Activated T-helper 17 cell treated with anti-CD3 and anti-CD28 coated beads, Interleukin-2, amount 50 U/mL, for 72 hours (primary cell): Measurements from ENCODE around the gene ZNF473. TPM values are rescaled to one million over a fixed set of nuclear protein-coding genes. Genes with fewer than 3 reads are reported as not detected.
A peak's percentile ranks its signal among the peaks of the same experiment; 100 is the strongest.
"Not testable (repeated sequence)": the region's sequence is repeated elsewhere in the genome, so short reads cannot be mapped to it uniquely, and the experiment has no call there.

Experiments used
- ATAC-seq: fragments of 150-1000 bp; cut with Tn5 transposase; replicated peaks from 2 replicates; pipeline ENCODE4 v1.10.0; 2021; ENCODE audit warnings: mild to moderate bottlenecking, moderate library complexity
- H3K27ac Mint-ChIP-seq: one replicate; pipeline ENCODE4 v1.8.0; 2022; ENCODE audit warnings: mixed read lengths
- H3K27me3 Mint-ChIP-seq: one replicate; pipeline ENCODE4 v1.8.0; 2022; ENCODE audit warnings: mixed read lengths
- H3K36me3 Mint-ChIP-seq: one replicate; pipeline ENCODE4 v1.8.0; 2022; ENCODE audit warnings: low read depth, mild to moderate bottlenecking, mixed read lengths
- H3K4me1 Mint-ChIP-seq: one replicate; pipeline ENCODE4 v1.8.0; 2022; ENCODE audit warnings: mixed read lengths
- H3K4me3 Mint-ChIP-seq: one replicate; pipeline ENCODE4 v1.8.0; 2022; ENCODE audit warnings: mild to moderate bottlenecking, mixed read lengths
- H3K9me3 Mint-ChIP-seq: one replicate; pipeline ENCODE4 v1.8.0; 2022; ENCODE audit warnings: mixed read lengths
- total RNA-seq, 2 donors: library from RNA; stranded (reverse); gene quantifications; one replicate each; pipeline ENCODE4 v1.2.3, GENCODE V29; 2022

ZNF473 gene
- total RNA-seq, 2 donors from 2014 or later: 11.1 to 12.4 TPM

- H3K4me1 Mint-ChIP-seq: peaks cover 10% of the 10 kb centered on the region
- peak overlapping the region; percentile 85 for H3K4me3 Mint-ChIP-seq
- H3K27me3 Mint-ChIP-seq: no peaks in the 10 kb centered on the region
- peaks cover 32% of the 10 kb centered on the region for H3K36me3 Mint-ChIP-seq
- peak overlapping the region; percentile 85 for H3K27ac Mint-ChIP-seq
- ATAC-seq: peak; percentile 94
- peaks cover 3% of the 10 kb centered on the region for H3K9me3 Mint-ChIP-seq
Measured at GRCh38 chr19:50050406-50051227, 24.8 kb downstream of the ZNF473 start.

- ATAC-seq, H3K27me3 Mint-ChIP-seq, H3K9me3 Mint-ChIP-seq: not testable (repeated sequence)
- peaks cover 25% of the 10 kb centered on the region for H3K36me3 Mint-ChIP-seq
- H3K4me1 Mint-ChIP-seq: peaks cover 10% of the 10 kb centered on the region
- peak overlapping the region; percentile 85 for H3K4me3 Mint-ChIP-seq
- H3K27ac Mint-ChIP-seq: peak overlapping the region; percentile 85
Measured at GRCh38 chr19:50051228-50051895, 25.6 kb downstream of the ZNF473 start.

GRCh38 chr19:50051964-50052363, 26.2 kb downstream of the ZNF473 start:
- Mint-ChIP-seq H3K27ac (peak overlapping the region; percentile 30), H3K9me3 (no peaks in the 10 kb centered on the region), H3K4me1 (peaks cover 10% of the 10 kb centered on the region), H3K4me3 (no peak overlapping the region), H3K27me3 (no peaks in the 10 kb centered on the region), H3K36me3 (peaks cover 19% of the 10 kb centered on the region)
- ATAC-seq: no peak

- Mint-ChIP-seq H3K4me3 (no peak overlapping the region), H3K36me3 (peaks cover 7% of the 10 kb centered on the region), H3K27me3 (no peaks in the 10 kb centered on the region), H3K4me1 (peaks cover 10% of the 10 kb centered on the region), H3K27ac (no peak overlapping the region), H3K9me3 (no peaks in the 10 kb centered on the region)
- ATAC-seq: no peak
Measured at GRCh38 chr19:50053119-50053518, 27.3 kb downstream of the ZNF473 start.

GRCh38 chr19:50058425-50058824, 32.6 kb downstream of the ZNF473 start:
- H3K9me3 Mint-ChIP-seq: peaks cover 5% of the 10 kb centered on the region
- no peak overlapping the region for H3K27ac Mint-ChIP-seq
- H3K27me3 Mint-ChIP-seq: no peaks in the 10 kb centered on the region
- no peaks in the 10 kb centered on the region for H3K36me3 Mint-ChIP-seq
- no peak for ATAC-seq
- H3K4me1 Mint-ChIP-seq: no peaks in the 10 kb centered on the region
- no peak overlapping the region for H3K4me3 Mint-ChIP-seq

- no peak overlapping the region for H3K4me3 Mint-ChIP-seq
- no peaks in the 10 kb centered on the region for H3K4me1 Mint-ChIP-seq
- H3K27me3 Mint-ChIP-seq: no peaks in the 10 kb centered on the region
- H3K9me3 Mint-ChIP-seq: peaks cover 5% of the 10 kb centered on the region
- no peak overlapping the region for H3K27ac Mint-ChIP-seq
- H3K36me3 Mint-ChIP-seq: no peaks in the 10 kb centered on the region
- no peak for ATAC-seq
Measured at GRCh38 chr19:50059045-50059444, 33.2 kb downstream of the ZNF473 start.

- peaks cover 5% of the 10 kb centered on the region for H3K9me3 Mint-ChIP-seq
- no peaks in the 10 kb centered on the region for H3K27me3 Mint-ChIP-seq
- no peaks in the 10 kb centered on the region for H3K36me3 Mint-ChIP-seq
- no peaks in the 10 kb centered on the region for H3K4me1 Mint-ChIP-seq
- no peak overlapping the region for H3K4me3 Mint-ChIP-seq
- ATAC-seq: no peak
- no peak overlapping the region for H3K27ac Mint-ChIP-seq
Measured at GRCh38 chr19:50060107-50060506, 34.3 kb downstream of the ZNF473 start.

GRCh38 chr19:50061650-50062049, 35.8 kb downstream of the ZNF473 start:
- no peak for ATAC-seq
- no peak overlapping the region for H3K27ac Mint-ChIP-seq
- no peak overlapping the region for H3K4me3 Mint-ChIP-seq
- H3K27me3 Mint-ChIP-seq: no peaks in the 10 kb centered on the region
- H3K36me3 Mint-ChIP-seq: no peaks in the 10 kb centered on the region
- no peaks in the 10 kb centered on the region for H3K4me1 Mint-ChIP-seq
- peaks cover 5% of the 10 kb centered on the region for H3K9me3 Mint-ChIP-seq

GRCh38 chr19:50065938-50066337, 40.1 kb downstream of the ZNF473 start:
- no peak for ATAC-seq
- peaks cover 3% of the 10 kb centered on the region for H3K27me3 Mint-ChIP-seq
- no peak overlapping the region for H3K4me3 Mint-ChIP-seq

GRCh38 chr19:50067575-50067974, 41.8 kb downstream of the ZNF473 start:
- H3K9me3 Mint-ChIP-seq: no peaks in the 10 kb centered on the region
- no peaks in the 10 kb centered on the region for H3K36me3 Mint-ChIP-seq
- no peak overlapping the region for H3K27ac Mint-ChIP-seq
- peaks cover 3% of the 10 kb centered on the region for H3K27me3 Mint-ChIP-seq
- ATAC-seq: no peak
- H3K4me3 Mint-ChIP-seq: no peak overlapping the region
- H3K4me1 Mint-ChIP-seq: no peaks in the 10 kb centered on the region

More at GRCh38 chr19:50065938-50066337, 40.1 kb downstream of the ZNF473 start:
- no peak overlapping the region for H3K27ac Mint-ChIP-seq
- no peaks in the 10 kb centered on the region for H3K36me3 Mint-ChIP-seq
- no peaks in the 10 kb centered on the region for H3K4me1 Mint-ChIP-seq
- no peaks in the 10 kb centered on the region for H3K9me3 Mint-ChIP-seq

- not testable (repeated sequence) for H3K27me3 Mint-ChIP-seq, H3K4me3 Mint-ChIP-seq, ATAC-seq, H3K4me1 Mint-ChIP-seq, H3K36me3 Mint-ChIP-seq, H3K9me3 Mint-ChIP-seq, H3K27ac Mint-ChIP-seq
Measured at GRCh38 chr19:50068382-50068781, 42.6 kb downstream of the ZNF473 start.

- H3K27me3 Mint-ChIP-seq, H3K4me3 Mint-ChIP-seq, H3K27ac Mint-ChIP-seq, ATAC-seq, H3K9me3 Mint-ChIP-seq, H3K4me1 Mint-ChIP-seq, H3K36me3 Mint-ChIP-seq: not testable (repeated sequence)
Measured at GRCh38 chr19:50075076-50075475, 49.3 kb downstream of the ZNF473 start.

- not testable (repeated sequence) for H3K36me3 Mint-ChIP-seq, H3K27ac Mint-ChIP-seq, H3K9me3 Mint-ChIP-seq
Measured at GRCh38 chr19:50075644-50076372, 50.0 kb downstream of the ZNF473 start.

GRCh38 chr19:50076581-50077355, 51.0 kb downstream of the ZNF473 start:
- H3K4me3 Mint-ChIP-seq, H3K27me3 Mint-ChIP-seq, H3K36me3 Mint-ChIP-seq, H3K4me1 Mint-ChIP-seq, ATAC-seq, H3K9me3 Mint-ChIP-seq, H3K27ac Mint-ChIP-seq: not testable (repeated sequence)

More at GRCh38 chr19:50075644-50076372, 50.0 kb downstream of the ZNF473 start:
- H3K4me3 Mint-ChIP-seq, ATAC-seq, H3K27me3 Mint-ChIP-seq, H3K4me1 Mint-ChIP-seq: not testable (repeated sequence)
